ENCODE results near the gene ZBTB32.
A peak's percentile ranks its signal among the peaks of the same experiment; 100 is the strongest.

Gene ZBTB32

GRCh38 chr19:35731779-35732405 lies 27.5 kb downstream of the ZBTB32 start:
- TF ChIP-seq POLR2A (IDR thresholded peaks at IDR 0.05; ENCODE audit: low read length) (no peak), GATA1 (IDR thresholded peaks at IDR 0.05; ENCODE audit: low read depth, low read length) (no peak)
- DNase-seq: no peak

GRCh38 chr19:35732540-35733179 lies 28.3 kb downstream of the ZBTB32 start:
- no peak for DNase-seq
- no peak for TF ChIP-seq POLR2A (IDR thresholded peaks at IDR 0.05; ENCODE audit: low read length)
- no peak for TF ChIP-seq GATA1 (IDR thresholded peaks at IDR 0.05; ENCODE audit: low read depth, low read length)

- no peak for TF ChIP-seq GATA1 (IDR thresholded peaks at IDR 0.05; ENCODE audit: low read depth, low read length)
- DNase-seq: no peak
Observed at GRCh38 chr19:35733180-35734125, 29.1 kb downstream of the ZBTB32 start.

GRCh38 chr19:35734273-35734672 lies 29.9 kb downstream of the ZBTB32 start:
- DNase-seq: no peak
- no peak for TF ChIP-seq GATA1 (IDR thresholded peaks at IDR 0.05; ENCODE audit: low read depth, low read length)
- TF ChIP-seq POLR2A (IDR thresholded peaks at IDR 0.05; ENCODE audit: low read length): no peak

- no peak for DNase-seq
- no peak for TF ChIP-seq GATA1 (IDR thresholded peaks at IDR 0.05; ENCODE audit: low read depth, low read length)
- TF ChIP-seq POLR2A (IDR thresholded peaks at IDR 0.05; ENCODE audit: low read length): no peak
Observed at GRCh38 chr19:35734889-35735288, 30.5 kb downstream of the ZBTB32 start.

GRCh38 chr19:35736913-35737886 lies 32.8 kb downstream of the ZBTB32 start:
- TF ChIP-seq POLR2A (IDR thresholded peaks at IDR 0.05; ENCODE audit: low read length) (no peak), GATA1 (IDR thresholded peaks at IDR 0.05; ENCODE audit: low read depth, low read length) (no peak)
- DNase-seq: peak; percentile 32 to 61

GRCh38 chr19:35738021-35738886 lies 33.9 kb downstream of the ZBTB32 start:
- no peak for DNase-seq
- TF ChIP-seq POLR2A (IDR thresholded peaks at IDR 0.05; ENCODE audit: low read length) (no peak), GATA1 (IDR thresholded peaks at IDR 0.05; ENCODE audit: low read depth, low read length) (no peak)

- DNase-seq: no peak
- TF ChIP-seq GATA1 (IDR thresholded peaks at IDR 0.05; ENCODE audit: low read depth, low read length) (no peak), POLR2A (IDR thresholded peaks at IDR 0.05; ENCODE audit: low read length) (no peak)
Observed at GRCh38 chr19:35738887-35739229, 34.5 kb downstream of the ZBTB32 start.

- DNase-seq: no peak
- TF ChIP-seq POLR2A (IDR thresholded peaks at IDR 0.05; ENCODE audit: low read length) (no peak), GATA1 (IDR thresholded peaks at IDR 0.05; ENCODE audit: low read depth, low read length) (no peak)
Observed at GRCh38 chr19:35739275-35740107, 35.1 kb downstream of the ZBTB32 start.

- no peak for DNase-seq
Observed at GRCh38 chr19:35740108-35740422, 35.7 kb downstream of the ZBTB32 start.

GRCh38 chr19:35740423-35741202 lies 36.3 kb downstream of the ZBTB32 start:
- peak; percentile 97 for DNase-seq
- TF ChIP-seq POLR2A (IDR thresholded peaks at IDR 0.05; ENCODE audit: low read length) (peak; percentile 62), GATA1 (IDR thresholded peaks at IDR 0.05; ENCODE audit: low read depth, low read length) (no peak)

More at GRCh38 chr19:35740108-35740422, 35.7 kb downstream of the ZBTB32 start:
- TF ChIP-seq GATA1 (IDR thresholded peaks at IDR 0.05; ENCODE audit: low read depth, low read length) (no peak), POLR2A (IDR thresholded peaks at IDR 0.05; ENCODE audit: low read length) (no peak)
